K562 (cell line): ENCODE results near the gene IQCN. TPM values are rescaled to one million over a fixed set of nuclear protein-coding genes. Genes with fewer than 3 reads are reported as not detected.

Source experiments
- ATAC-seq: fragments of 200-7000 bp; cut with Tn5 transposase; 3 replicates; pipeline ENCODE4 v1.9.1; 2020; ENCODE audit warnings: moderate library complexity
- BruUV-seq: library from RNA; stranded (reverse); fragments of 400-500 nt; replicated peaks from 2 replicates; lab custom pipeline; 2021; lab: Mats Ljungman, UMichigan
- CTCF ChIA-PET: fragments of 300-600 bp; formaldehyde crosslinking; extraction: SDS; loops from one replicate; lab custom pipeline; 2021; ENCODE audit warnings: low intra/inter-chr PET ratio; lab: Yijun Ruan, JAX
- POLR2A ChIA-PET: fragments of 300-600, 350-650 bp; sonication (Branson Sonifier 250); formaldehyde crosslinking; extraction: SDS; loops from one replicate; lab custom pipeline; 2021; ENCODE audit warnings: antibody characterized with exemption, inconsistent platforms; lab: Yijun Ruan, JAX
- DNase-seq, 4 experiments: peaks; one replicate each; pipeline versions ENCODE4 v3.0.0 to v3.0.0-alpha.2; 2011 to 2018; ENCODE audit warnings: low spot score in 3 of 4, mixed read lengths in 3 of 4; ENCODE audit errors: extremely low read depth in 1 of 4
- FAIRE-seq: peaks from 2 replicates; lab custom pipeline; 2011; peaks lifted over from hg19 to GRCh38; lab: Jason Lieb, UNC
- H2AFZ ChIP-seq: 2 replicates; pipeline ENCODE4 v1.6.0; 2011; ENCODE audit warnings: low read depth, low read length, control low read depth, inconsistent platforms
- H3K27ac ChIP-seq: fragments of 200-600 bp; 3 replicates; pipeline ENCODE4 v1.8.0; 2011; ENCODE audit warnings: low read depth, mild to moderate bottlenecking, control low read depth, inconsistent platforms, low read length, moderate library complexity, mixed read lengths; ENCODE audit errors: extremely low read depth
- H3K27me3 ChIP-seq, 2 experiments: fragments of 300-600 bp in 1 of 2; 2 replicates in 1 of 2; 3 replicates in 1 of 2; pipeline versions ENCODE4 v1.6.0 to v1.8.0; 2011; ENCODE audit warnings: inconsistent platforms in 2 of 2, low read length in 2 of 2, mild to moderate bottlenecking in 1 of 2, mixed read lengths in 1 of 2, moderate library complexity in 1 of 2; ENCODE audit not compliant: control insufficient read depth in 2 of 2, insufficient read depth in 2 of 2
- H3K36me3 ChIP-seq: fragments of 300-600 bp; 3 replicates; pipeline ENCODE4 v1.8.0; 2011; ENCODE audit warnings: mild to moderate bottlenecking, low read length, inconsistent platforms; ENCODE audit not compliant: control insufficient read depth, insufficient read depth
- H3K4me1 ChIP-seq, 2 experiments: fragments of 200-600 bp in 1 of 2; replicated peaks in 1 of 2; 2 replicates in 1 of 2; 3 replicates in 1 of 2; pipeline versions ENCODE4 v1.5.1 to v1.8.0; 2011; ENCODE audit warnings: inconsistent platforms in 2 of 2, low read length in 2 of 2, mild to moderate bottlenecking in 1 of 2, mixed read lengths in 1 of 2, moderate library complexity in 1 of 2; ENCODE audit not compliant: control insufficient read depth in 2 of 2, insufficient read depth in 2 of 2
- H3K4me2 ChIP-seq: 2 replicates; pipeline ENCODE4 v1.6.1; 2011; ENCODE audit warnings: low read length, control low read depth, inconsistent platforms, mixed read lengths; ENCODE audit not compliant: insufficient read depth
- H3K4me3 ChIP-seq: fragments of 200-600 bp; sonication (generic), shearing (Covaris generic); 2 replicates; pipeline ENCODE4 v1.5.1; 2016; ENCODE audit warnings: control low read depth, inconsistent platforms
- H3K79me2 ChIP-seq: fragments of 200-600 bp; 3 replicates; pipeline ENCODE4 v1.8.0; 2011; ENCODE audit warnings: low read length, inconsistent platforms; ENCODE audit not compliant: control insufficient read depth, insufficient read depth
- H3K9ac ChIP-seq, 2 experiments: 2 replicates each; pipeline versions ENCODE4 v1.6.0 to v1.6.1; 2011; ENCODE audit warnings: low read depth in 2 of 2, low read length in 2 of 2, control low read depth in 1 of 2, inconsistent platforms in 1 of 2, mild to moderate bottlenecking in 1 of 2, mixed read lengths in 1 of 2; ENCODE audit not compliant: insufficient read depth in 1 of 2
- H3K9me1 ChIP-seq: one replicate; pipeline ENCODE4 v1.6.0; 2011; ENCODE audit warnings: inconsistent platforms, mild to moderate bottlenecking, low read length, moderate library complexity; ENCODE audit not compliant: control insufficient read depth, insufficient read depth
- H3K9me3 ChIP-seq: replicated peaks from 2 replicates; pipeline ENCODE4 v1.5.1; 2011; ENCODE audit warnings: low read depth, low read length, inconsistent platforms; ENCODE audit not compliant: control insufficient read depth, insufficient read depth
- H4K20me1 ChIP-seq: replicated peaks from 2 replicates; pipeline ENCODE4 v1.6.1; 2011; ENCODE audit warnings: low read length, inconsistent platforms, mixed read lengths; ENCODE audit not compliant: control insufficient read depth, insufficient read depth
- CHD1 ChIP-seq: fragments of 200-600 bp; sonication (generic); IDR thresholded peaks from one replicate; pipeline ENCODE4 v1.6.1; 2012; ENCODE audit warnings: mild to moderate bottlenecking, moderate library complexity, low read length, inconsistent platforms
- E2F8 ChIP-seq: fragments of 450-650 bp; IDR thresholded peaks from 2 replicates; pipeline ENCODE4 v1.7.1; 2018; ENCODE audit warnings: mild to moderate bottlenecking, low read depth; ENCODE audit not compliant: partially characterized antibody
- EHMT2 ChIP-seq: fragments of 450-650 bp; IDR thresholded peaks from 2 replicates; pipeline ENCODE4 v1.6.1; 2018; ENCODE audit warnings: antibody characterized with exemption
- HIVEP1 ChIP-seq: fragments of 250-450 bp; sonication (Bioruptor Pico); IDR thresholded peaks from 2 replicates; pipeline ENCODE4 v1.4.0; 2020; ENCODE audit warnings: mild to moderate bottlenecking
- MIER1 ChIP-seq: fragments of 450-650 bp; IDR thresholded peaks from 2 replicates; pipeline ENCODE4 v1.6.1; 2016; ENCODE audit warnings: antibody characterized with exemption, mild to moderate bottlenecking, low read depth
- NR2F6 ChIP-seq: fragments of 450-650 bp; formaldehyde crosslinking; IDR thresholded peaks from 2 replicates; pipeline ENCODE4 v1.4.0; 2020; ENCODE audit warnings: mild to moderate bottlenecking
- PHTF2 ChIP-seq: fragments of 250-450 bp; sonication (Bioruptor Pico); IDR thresholded peaks from 2 replicates; pipeline ENCODE4 v1.5.0; 2021; ENCODE audit warnings: mild to moderate bottlenecking
- PKNOX1 ChIP-seq: fragments of 450-650 bp; IDR thresholded peaks from 2 replicates; pipeline ENCODE4 v1.6.1; 2016
- SMC3 ChIP-seq: conservative IDR thresholded peaks from 2 replicates; pipeline ENCODE4 v1.6.1; 2011; ENCODE audit warnings: low read depth, low read length, improper control_type of control experiment; ENCODE audit not compliant: insufficient read depth
- SNAPC5 ChIP-seq: fragments of 250-450 bp; sonication (Bioruptor Pico); IDR thresholded peaks from 2 replicates; pipeline ENCODE4 v1.8.0; 2021; ENCODE audit warnings: moderate library complexity, mild to moderate bottlenecking, inconsistent platforms
- TCF7L2 ChIP-seq: fragments of 150-350 bp; IDR thresholded peaks from 2 replicates; pipeline ENCODE4 v1.6.1; 2016; ENCODE audit warnings: low read depth, mild to moderate bottlenecking, low read length, moderate library complexity
- TCFL5 ChIP-seq: fragments of 250-450 bp; sonication (Bioruptor Pico); conservative IDR thresholded peaks from 2 replicates; pipeline ENCODE4 v1.6.1; 2021; ENCODE audit warnings: mild to moderate bottlenecking, moderate library complexity, matching md5 sums
- ZC3H11A ChIP-seq: IDR thresholded peaks from 2 replicates; pipeline ENCODE4 v1.6.1; 2012; ENCODE audit warnings: low read depth, low read length, improper control_type of control experiment
- ZC3H4 ChIP-seq: sonication (generic); formaldehyde crosslinking; IDR thresholded peaks from 2 replicates; pipeline ENCODE4 v1.9.0; 2021; ENCODE audit warnings: missing genetic modification reagents, borderline replicate concordance
- ZFP91 ChIP-seq: sonication (generic); formaldehyde crosslinking; IDR thresholded peaks from 2 replicates; pipeline ENCODE4 v1.8.0; 2022; ENCODE audit warnings: mild to moderate bottlenecking, missing genetic modification reagents
- ZNF23 ChIP-seq: fragments of 250-450 bp; sonication (Bioruptor Pico); IDR thresholded peaks from 2 replicates; pipeline ENCODE4 v1.4.0; 2020; ENCODE audit warnings: mild to moderate bottlenecking
- ZNF696 ChIP-seq: fragments of 250-450 bp; sonication (Bioruptor Pico); conservative IDR thresholded peaks from 2 replicates; pipeline ENCODE4 v1.4.0; 2020; ENCODE audit warnings: mild to moderate bottlenecking, moderate library complexity
- WGBS: fragments of 100-300 bp; shearing (Covaris generic); methylation state at CpG from one replicate; pipeline ENCODE4 v1.1.6; 2016; ENCODE audit warnings: low coverage, mixed read lengths; ENCODE audit not compliant: insufficient coverage; ENCODE audit errors: missing lambda C conversion rate; 5-methylcytosine and 5-hydroxymethylcytosine counted together
- in situ Hi-C: fragments of 300-500 bp; cut with MboI; formaldehyde crosslinking; loops from 4 replicates; pipeline ENCODE4 v1.15.0; 2018; ENCODE audit warnings: inconsistent platforms, mixed read lengths
- intact Hi-C: fragments of 100-400 bp; cut with micrococcal nuclease; formaldehyde crosslinking; loops from 2 replicates; pipeline ENCODE4 v1.14.2; 2022
- polyA plus RNA-seq, 8 experiments: library from polyadenylated mRNA; depleted of rRNA in 4 of 8; stranded (reverse) in 5 of 8; unstranded in 3 of 8; fragments of >200 nt; fragmentation: Nextera tagmentation in 2 of 8; fragmentation: Illumina TruSeq in 1 of 8; extraction: Ambion mirVana in 2 of 8; extraction: Trizol in 1 of 8; gene quantifications; 2 replicates each; pipeline versions ENCODE4 v1.2.1 to v1.2.3, GENCODE V29; 2011 to 2014; ENCODE audit warnings: inconsistent platforms in 1 of 8, missing spikeins in 1 of 8
- total RNA-seq, 7 experiments: library from RNA; depleted of rRNA in 6 of 7; stranded (reverse); fragments of >200 nt in 6 of 7; fragmentation: Illumina TruSeq in 2 of 7; extraction: Trizol in 2 of 7; gene quantifications; 2 replicates each; pipeline versions ENCODE4 v1.2.1 to v1.2.3, GENCODE V29; 2011 to 2021; ENCODE audit warnings: low replicate concordance in 1 of 7

Gene IQCN
- total and polyA plus RNA-seq, 9 of the 15 experiments (the other 6 are each of a cell fraction or from before 2014, with no cell fraction given) = 0.01 to 0.07 (median 0.04) TPM; not detected in 3

- in situ Hi-C loops = no loop called here
- Histone ChIP-seq H3K79me2 (peaks cover 19% of the 10 kb centered on the region; the same call in 2 of the 3 replicates), H2AFZ (peak overlapping the region; percentile 85), H4K20me1 (no peaks in the 10 kb centered on the region), H3K27me3 (no peaks in the 10 kb centered on the region), H3K4me3 (peak overlapping the region; percentile 64), H3K4me1 (peaks cover 33 to 55% of the 10 kb centered on the region in 2 experiments), H3K27ac (peak overlapping the region; percentile 98), H3K9me3 (no peaks in the 10 kb centered on the region), H3K9me1 (no peaks in the 10 kb centered on the region), H3K36me3 (no peaks in the 10 kb centered on the region), H3K4me2 (peak overlapping the region; percentile 100), H3K9ac (peak overlapping the region; percentile 98 to 99)
- FAIRE-seq (peak; percentile 97), ATAC-seq (peak; percentile 73), DNase-seq (peak; percentile 81 to 94 (median 86))
- intact Hi-C loops = no loop called here
- 1% methylated on average over 15 of the region's 31 CpGs for WGBS
- CTCF ChIA-PET = interaction anchor here (0.7 kb wide), 1 partner anchor 117 kb away, joined by 3 read pairs; no protein-coding TSS in a partner anchor
- POLR2A ChIA-PET = interaction anchor here (0.6 to 3.0 kb wide), 18 partner anchors 9 to 293 kb away, joined by 3 to 113 read pairs (median 4); partner anchors contain the start of genes GDF15 and JUND
- BruUV-seq = no TSS peak
- TF ChIP-seq ZNF696 (CRISPR knock-in tag) (no peak), PHTF2 (CRISPR knock-in tag) (no peak), HIVEP1 (CRISPR knock-in tag) (no peak), ZNF23 (CRISPR knock-in tag) (no peak), ZFP91 (CRISPR knock-in tag) (no peak), CHD1 (peak; percentile 47), E2F8 (peak; percentile 57), EHMT2 (no peak), SNAPC5 (CRISPR knock-in tag) (no peak), NR2F6 (CRISPR knock-in tag) (no peak), ZC3H4 (CRISPR knock-in tag) (no peak), SMC3 (no peak), ZC3H11A (no peak), TCFL5 (CRISPR knock-in tag) (no peak), PKNOX1 (peak; percentile 87), TCF7L2 (no peak), MIER1 (0 out of 2 replicates have a peak, but pooled peaks have one; percentile 40)
These were observed 18.8 kb upstream of the IQCN start for GRCh38 chr19:18292810-18293641.
